Measurements from ENCODE around the gene FAAP20. TPM values are rescaled to one million over a fixed set of nuclear protein-coding genes. Genes with fewer than 3 reads are reported as not detected.

The FAAP20 gene
- total and polyA plus RNA-seq, 9 of the 15 experiments (the other 6 are each of a cell fraction or from before 2014, with no cell fraction given), result 0.58 to 143 (median 9.9) TPM

DNA sequence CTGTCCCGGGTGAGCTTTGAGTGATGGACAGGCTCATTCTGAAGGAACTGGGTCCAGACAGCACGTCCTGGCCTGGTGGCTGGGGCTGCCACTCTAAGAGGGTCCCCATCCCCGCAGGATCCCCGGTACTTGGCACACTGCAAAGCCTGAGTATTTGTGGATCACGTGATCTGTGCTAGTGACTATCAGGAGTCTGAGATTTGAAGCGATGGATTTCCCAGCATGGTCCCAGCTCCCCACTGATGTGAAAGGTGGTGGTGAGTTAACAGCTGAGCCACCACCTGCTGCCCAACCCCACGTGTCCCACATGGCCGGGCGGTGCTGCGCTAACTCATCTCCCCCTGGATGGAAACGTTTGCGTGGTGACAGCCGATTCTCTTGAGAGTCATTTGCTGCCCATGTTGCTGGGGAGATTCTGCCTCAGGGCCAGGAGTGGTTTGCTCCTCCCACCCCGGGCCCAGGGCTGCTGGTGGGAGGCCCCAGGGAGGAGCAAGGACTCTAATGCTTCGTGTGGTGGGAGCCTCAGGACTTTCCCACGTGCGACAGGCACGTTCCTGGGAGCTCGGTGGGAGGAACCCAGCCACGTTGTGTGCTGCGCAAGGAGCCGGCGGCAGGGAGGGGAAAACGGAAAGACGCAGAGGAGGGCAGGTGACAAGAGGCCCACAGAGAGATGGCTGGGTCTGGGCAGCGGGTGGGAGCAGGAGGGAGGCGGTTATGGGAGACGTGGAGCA is 15.1 kb downstream of the FAAP20 start:
- H2AFZ ChIP-seq (ENCODE audit: low read depth, low read length), result peak overlapping the region; percentile 82; the same call in 1 of the 2 replicates
- in situ Hi-C loops (cut with MboI), result loop anchor here (25.0 kb wide), 1 partner anchor 358 kb away; the partner anchor contains the start of genes HES5 and PANK4
- no peaks in the 10 kb centered on the region for H3K9me3 ChIP-seq (replicated peaks; ENCODE audit: control insufficient read depth, insufficient read depth, low read depth, low read length)
- no peaks in the 10 kb centered on the region for H3K36me3 ChIP-seq (ENCODE audit: control insufficient read depth, insufficient read depth, low read length)
- H3K4me3 ChIP-seq, result peak overlapping the region; percentile 47
- ATAC-seq (no peak), FAIRE-seq (no peak), DNase-seq (ENCODE audit: extremely low read depth in 1 of 4, low spot score in 3 of 4) (peak; percentile 37 to 54 (median 39))
- intact Hi-C loops (cut with micrococcal nuclease), result no loop called here
- H3K27me3 ChIP-seq (ENCODE audit: control insufficient read depth in 2 of 2, insufficient read depth in 2 of 2, low read length in 2 of 2), result no peaks in the 10 kb centered on the region
- H3K9me1 ChIP-seq (ENCODE audit: control insufficient read depth, insufficient read depth, low read length), result peaks cover 8% of the 10 kb centered on the region
- H3K4me2 ChIP-seq (ENCODE audit: insufficient read depth, low read length), result peak overlapping the region; percentile 92
- H4K20me1 ChIP-seq (replicated peaks; ENCODE audit: control insufficient read depth, insufficient read depth, low read length), result no peaks in the 10 kb centered on the region
- ChIA-PET POLR2A (interaction anchor here (1.0 to 1.6 kb wide), 3 partner anchors 10 to 24 kb away, joined by 3 read pairs; no protein-coding TSS in a partner anchor), CTCF (ENCODE audit: low intra/inter-chr PET ratio) (no interaction called here)
- peak overlapping the region; percentile 71 to 88 for H3K9ac ChIP-seq (ENCODE audit: insufficient read depth in 1 of 2, low read depth in 2 of 2, low read length in 2 of 2)
- 50% methylated on average over 27 of the region's 28 CpGs for WGBS (ENCODE audit: insufficient coverage, low coverage, missing lambda C conversion rate)
- H3K27ac ChIP-seq (ENCODE audit: extremely low read depth, low read depth, low read length), result peak overlapping the region; percentile 89
- no TSS peak for BruUV-seq (replicated peaks)
- H3K4me1 ChIP-seq (replicated peaks in 1 of 2; ENCODE audit: control insufficient read depth in 2 of 2, insufficient read depth in 2 of 2, low read length in 2 of 2), result peaks cover 36 to 84% of the 10 kb centered on the region in 2 experiments
- peaks cover 3% of the 10 kb centered on the region; the same call in 1 of the 3 replicates for H3K79me2 ChIP-seq (ENCODE audit: control insufficient read depth, insufficient read depth, low read length)
- TF ChIP-seq ZNF764 (CRISPR knock-in tag; IDR thresholded peaks at IDR 0.05; ENCODE audit: low read depth) (0 out of 2 replicates have a peak, but pooled peaks have one; percentile 30), GTF2A2 (tag; IDR thresholded peaks at IDR 0.05) (peak; percentile 54; the same call in 1 of the 2 replicates), MYBL2 (IDR thresholded peaks at IDR 0.05; ENCODE audit: low read depth) (no peak), MYBL2 (CRISPR knock-in tag; IDR thresholded peaks at IDR 0.05; ENCODE audit: borderline replicate concordance) (no peak), ZFPM2 (CRISPR knock-in tag; IDR thresholded peaks at IDR 0.05) (no peak), RB1 (IDR thresholded peaks at IDR 0.05; ENCODE audit: low read depth) (peak; percentile 6; the same call in 1 of the 2 replicates), RAD51 (IDR thresholded peaks at IDR 0.05; ENCODE audit: borderline replicate concordance, low read depth) (peak; percentile 79), CBFA2T3 (IDR thresholded peaks at IDR 0.05) (0 out of 2 replicates have a peak, but pooled peaks have one; percentile 9)
- TF ChIP-seq, protein P1, sequence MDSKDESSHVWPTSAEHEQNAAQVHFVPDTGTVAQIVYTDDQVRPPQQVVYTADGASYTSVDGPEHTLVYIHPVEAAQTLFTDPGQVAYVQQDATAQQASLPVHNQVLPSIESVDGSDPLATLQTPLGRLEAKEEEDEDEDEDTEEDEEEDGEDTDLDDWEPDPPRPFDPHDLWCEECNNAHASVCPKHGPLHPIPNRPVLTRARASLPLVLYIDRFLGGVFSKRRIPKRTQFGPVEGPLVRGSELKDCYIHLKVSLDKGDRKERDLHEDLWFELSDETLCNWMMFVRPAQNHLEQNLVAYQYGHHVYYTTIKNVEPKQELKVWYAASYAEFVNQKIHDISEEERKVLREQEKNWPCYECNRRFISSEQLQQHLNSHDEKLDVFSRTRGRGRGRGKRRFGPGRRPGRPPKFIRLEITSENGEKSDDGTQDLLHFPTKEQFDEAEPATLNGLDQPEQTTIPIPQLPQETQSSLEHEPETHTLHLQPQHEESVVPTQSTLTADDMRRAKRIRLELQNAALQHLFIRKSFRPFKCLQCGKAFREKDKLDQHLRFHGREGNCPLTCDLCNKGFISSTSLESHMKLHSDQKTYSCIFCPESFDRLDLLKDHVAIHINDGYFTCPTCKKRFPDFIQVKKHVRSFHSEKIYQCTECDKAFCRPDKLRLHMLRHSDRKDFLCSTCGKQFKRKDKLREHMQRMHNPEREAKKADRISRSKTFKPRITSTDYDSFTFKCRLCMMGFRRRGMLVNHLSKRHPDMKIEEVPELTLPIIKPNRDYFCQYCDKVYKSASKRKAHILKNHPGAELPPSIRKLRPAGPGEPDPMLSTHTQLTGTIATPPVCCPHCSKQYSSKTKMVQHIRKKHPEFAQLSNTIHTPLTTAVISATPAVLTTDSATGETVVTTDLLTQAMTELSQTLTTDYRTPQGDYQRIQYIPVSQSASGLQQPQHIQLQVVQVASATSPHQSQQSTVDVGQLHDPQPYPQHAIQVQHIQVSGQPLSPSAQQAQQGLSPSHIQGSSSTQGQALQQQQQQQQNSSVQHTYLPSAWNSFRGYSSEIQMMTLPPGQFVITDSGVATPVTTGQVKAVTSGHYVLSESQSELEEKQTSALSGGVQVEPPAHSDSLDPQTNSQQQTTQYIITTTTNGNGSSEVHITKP (IDR thresholded peaks at IDR 0.05; ENCODE audit: partially characterized antibody), result peak; percentile 83
